Astrocyte (in vitro differentiated cells and primary cell): ENCODE measurements around the gene CELF2. TPM values are rescaled to one million over a fixed set of nuclear protein-coding genes. Genes with fewer than 3 reads are reported as not detected.

Experiments used
- DNase-seq: peaks from one replicate; pipeline ENCODE4 v3.0.0-alpha.2; 2010; ENCODE audit warnings: low read depth
- FAIRE-seq: peaks from 2 replicates; lab custom pipeline; 2011; peaks lifted over from hg19 to GRCh38; lab: Jason Lieb, UNC
- H2AFZ ChIP-seq: 2 replicates; pipeline ENCODE4 v1.6.0; 2012; ENCODE audit warnings: low read depth, low read length, inconsistent platforms
- H3K27ac ChIP-seq: 2 replicates; pipeline ENCODE4 v1.5.1; 2011; ENCODE audit warnings: low read depth, low read length, inconsistent platforms
- H3K27me3 ChIP-seq: 2 replicates; pipeline ENCODE4 v1.6.0; 2011; ENCODE audit warnings: low read length, inconsistent platforms; ENCODE audit not compliant: insufficient read depth
- H3K36me3 ChIP-seq: 2 replicates; pipeline ENCODE4 v1.5.1; 2011; ENCODE audit warnings: low read length, inconsistent platforms; ENCODE audit not compliant: insufficient read depth
- H3K4me1 ChIP-seq: 2 replicates; pipeline ENCODE4 v1.5.1; 2011; ENCODE audit warnings: low read length, inconsistent platforms; ENCODE audit not compliant: insufficient read depth
- H3K4me2 ChIP-seq: 2 replicates; pipeline ENCODE4 v1.6.0; 2012; ENCODE audit warnings: low read length, inconsistent platforms
- H3K4me3 ChIP-seq: 2 replicates; pipeline ENCODE4 v1.5.1; 2011; ENCODE audit warnings: low read depth, mild to moderate bottlenecking, low read length, inconsistent platforms; ENCODE audit not compliant: insufficient read depth
- H3K79me2 ChIP-seq: 2 replicates; pipeline ENCODE4 v1.6.0; 2012; ENCODE audit warnings: mild to moderate bottlenecking, low read length, inconsistent platforms; ENCODE audit not compliant: insufficient read depth
- H3K9ac ChIP-seq: 2 replicates; pipeline ENCODE4 v1.6.0; 2012; ENCODE audit warnings: mild to moderate bottlenecking, low read length, inconsistent platforms
- H3K9me3 ChIP-seq: 2 replicates; pipeline ENCODE4 v1.5.1; 2012; ENCODE audit warnings: low read depth, mild to moderate bottlenecking, low read length, inconsistent platforms; ENCODE audit not compliant: insufficient read depth
- H4K20me1 ChIP-seq: 2 replicates; pipeline ENCODE4 v1.6.0; 2012; ENCODE audit warnings: low read length, inconsistent platforms; ENCODE audit not compliant: insufficient read depth
- H3K27ac Mint-ChIP-seq: one replicate; pipeline ENCODE4 v1.8.0; 2021; ENCODE audit warnings: mild to moderate bottlenecking, mixed read lengths; ENCODE audit not compliant: unreplicated experiment
- H3K27me3 Mint-ChIP-seq: one replicate; pipeline ENCODE4 v1.8.0; 2021; ENCODE audit warnings: low read depth, mixed read lengths; ENCODE audit not compliant: unreplicated experiment
- H3K36me3 Mint-ChIP-seq: one replicate; pipeline ENCODE4 v1.8.0; 2021; ENCODE audit warnings: low read depth, mixed read lengths; ENCODE audit not compliant: unreplicated experiment
- H3K4me1 Mint-ChIP-seq: one replicate; pipeline ENCODE4 v1.8.0; 2021; ENCODE audit warnings: low read depth, mixed read lengths; ENCODE audit not compliant: unreplicated experiment
- H3K4me3 Mint-ChIP-seq: one replicate; pipeline ENCODE4 v1.8.0; 2021; ENCODE audit warnings: mild to moderate bottlenecking, moderate library complexity, mixed read lengths; ENCODE audit not compliant: unreplicated experiment
- H3K9me3 Mint-ChIP-seq: one replicate; pipeline ENCODE4 v1.8.0; 2021; ENCODE audit warnings: mild to moderate bottlenecking, mixed read lengths; ENCODE audit not compliant: unreplicated experiment
- CTCF ChIP-seq: IDR thresholded peaks from 2 replicates; pipeline ENCODE4 v1.5.1; 2011; ENCODE audit warnings: low read depth, mild to moderate bottlenecking, inconsistent platforms, low read length, moderate library complexity; ENCODE audit not compliant: insufficient read depth
- EZH2 ChIP-seq: IDR thresholded peaks from 2 replicates; pipeline ENCODE4 v1.6.1; 2012; ENCODE audit warnings: mild to moderate bottlenecking, low read length, inconsistent platforms; ENCODE audit not compliant: insufficient read depth
- total RNA-seq: library from RNA; stranded (reverse); gene quantifications from 2 replicates; pipeline ENCODE4 v1.2.1, GENCODE V29; 2021

The CELF2 gene
- total RNA-seq, 1 donor from 2014 or later: 76.1 TPM

DNA sequence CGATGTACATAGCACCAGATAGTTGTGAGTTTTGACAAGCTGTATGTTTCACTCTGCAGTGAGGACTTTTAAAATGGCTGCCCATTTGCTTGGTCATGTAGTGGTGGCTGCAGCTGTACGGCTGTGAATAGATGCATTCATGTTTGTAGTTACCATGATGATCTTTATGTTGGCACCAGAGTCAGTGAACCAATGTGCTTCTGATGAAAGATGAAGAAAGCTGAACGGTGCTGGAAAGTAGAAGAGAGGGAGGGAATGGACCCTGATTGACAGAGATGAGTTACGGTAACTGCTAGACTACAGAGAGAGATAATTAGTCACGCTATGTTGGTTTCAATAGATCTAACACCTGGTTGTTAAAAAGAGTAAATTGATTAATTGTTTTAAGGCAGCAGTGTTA lies 256.8 kb downstream of the CELF2 start:
- H3K36me3 ChIP-seq: no peaks in the 10 kb centered on the region
- Mint-ChIP-seq H3K4me3 (no peak overlapping the region), H3K27me3 (no peaks in the 10 kb centered on the region), H3K4me1 (peaks cover 6% of the 10 kb centered on the region), H3K36me3 (peaks cover 11% of the 10 kb centered on the region), H3K9me3 (no peaks in the 10 kb centered on the region), H3K27ac (no peak overlapping the region)
- H3K27me3 ChIP-seq: no peaks in the 10 kb centered on the region
- H3K79me2 ChIP-seq: no peaks in the 10 kb centered on the region
- H4K20me1 ChIP-seq: no peaks in the 10 kb centered on the region
- no peak overlapping the region for H2AFZ ChIP-seq
- FAIRE-seq: no peak
- DNase-seq: no peak
- no peaks in the 10 kb centered on the region for H3K4me1 ChIP-seq
- H3K4me2 ChIP-seq: no peak overlapping the region
- no peaks in the 10 kb centered on the region for H3K9me3 ChIP-seq
- no peak for TF ChIP-seq EZH2
- TF ChIP-seq CTCF: no peak
- H3K9ac ChIP-seq: no peak overlapping the region
- no peak overlapping the region for H3K27ac ChIP-seq
- no peak overlapping the region for H3K4me3 ChIP-seq

DNA sequence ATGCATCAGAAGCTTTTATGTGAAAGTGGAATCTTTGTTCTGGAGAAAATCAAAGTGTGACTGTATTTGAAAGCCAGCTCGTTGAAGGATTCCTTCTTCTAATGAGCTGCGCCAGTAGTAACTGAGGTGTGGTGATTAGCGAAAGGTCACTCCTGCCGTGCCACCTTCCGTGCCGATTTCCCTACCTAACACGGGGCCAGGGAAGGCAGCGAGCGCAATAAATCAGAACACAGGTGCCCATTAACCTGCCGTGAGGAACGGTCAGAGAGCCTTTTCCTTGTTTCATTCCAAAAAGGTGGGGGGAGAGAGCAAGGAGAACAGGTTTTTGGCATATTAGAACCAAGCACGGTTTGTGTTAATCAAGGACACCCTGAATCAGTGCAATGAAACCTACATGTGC lies 258.0 kb downstream of the CELF2 start:
- no peaks in the 10 kb centered on the region for H4K20me1 ChIP-seq
- no peaks in the 10 kb centered on the region for H3K79me2 ChIP-seq
- H3K4me2 ChIP-seq: no peak overlapping the region
- Mint-ChIP-seq H3K9me3 (no peaks in the 10 kb centered on the region), H3K4me1 (no peaks in the 10 kb centered on the region), H3K4me3 (no peak overlapping the region), H3K27me3 (no peaks in the 10 kb centered on the region), H3K27ac (no peak overlapping the region), H3K36me3 (peaks cover 15% of the 10 kb centered on the region)
- no peak for TF ChIP-seq CTCF
- TF ChIP-seq EZH2: no peak
- H3K9me3 ChIP-seq: no peaks in the 10 kb centered on the region
- no peaks in the 10 kb centered on the region for H3K27me3 ChIP-seq
- no peak overlapping the region for H3K4me3 ChIP-seq
- H3K36me3 ChIP-seq: no peaks in the 10 kb centered on the region
- DNase-seq: no peak
- H2AFZ ChIP-seq: no peak overlapping the region
- FAIRE-seq: no peak
- H3K27ac ChIP-seq: no peak overlapping the region
- no peaks in the 10 kb centered on the region for H3K4me1 ChIP-seq
- H3K9ac ChIP-seq: no peak overlapping the region

DNA sequence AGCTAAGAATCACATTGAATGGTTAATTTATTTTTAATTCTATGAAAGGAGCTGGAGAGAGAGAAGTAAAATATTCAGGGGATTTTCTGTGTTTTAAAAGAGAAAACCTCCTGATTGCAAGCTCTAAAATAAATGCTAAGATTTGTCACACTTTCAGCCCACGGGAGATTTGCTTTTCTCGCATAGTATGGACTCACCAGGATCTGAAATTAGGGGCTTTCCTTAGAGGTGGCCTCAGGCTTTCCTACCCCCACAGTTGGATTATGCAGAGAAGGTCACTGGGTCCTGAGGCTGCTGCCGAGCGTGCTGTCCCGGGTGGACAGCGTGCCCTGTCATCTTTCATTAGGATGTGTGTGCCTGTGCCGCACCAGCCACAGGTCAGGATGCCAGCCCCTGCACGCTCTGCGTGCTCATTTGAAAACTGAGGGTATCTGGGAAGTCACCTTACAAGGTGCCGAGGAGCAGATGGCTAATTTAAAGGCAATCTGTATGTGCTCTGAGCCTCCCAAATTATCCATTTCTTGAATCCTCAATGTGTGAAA lies 258.8 kb downstream of the CELF2 start:
- no peaks in the 10 kb centered on the region for H3K4me1 Mint-ChIP-seq
- no peaks in the 10 kb centered on the region for H3K36me3 ChIP-seq
- no peak overlapping the region for H3K4me3 Mint-ChIP-seq
- no peak overlapping the region for H3K9ac ChIP-seq
- H3K27ac ChIP-seq: no peak overlapping the region
- no peaks in the 10 kb centered on the region for H3K27me3 Mint-ChIP-seq
- no peaks in the 10 kb centered on the region for H3K4me1 ChIP-seq
- FAIRE-seq: no peak
- no peak overlapping the region for H3K27ac Mint-ChIP-seq
- no peak overlapping the region for H2AFZ ChIP-seq
- H3K9me3 ChIP-seq: no peaks in the 10 kb centered on the region
- H3K36me3 Mint-ChIP-seq: peaks cover 22% of the 10 kb centered on the region
- no peak for TF ChIP-seq EZH2
- no peak for TF ChIP-seq CTCF
- H3K4me3 ChIP-seq: no peak overlapping the region
- H3K4me2 ChIP-seq: no peak overlapping the region
- no peaks in the 10 kb centered on the region for H3K79me2 ChIP-seq
- no peaks in the 10 kb centered on the region for H3K27me3 ChIP-seq
- H3K9me3 Mint-ChIP-seq: no peaks in the 10 kb centered on the region
- no peak for DNase-seq
- no peaks in the 10 kb centered on the region for H4K20me1 ChIP-seq
